Esophagus muscularis mucosa (tissue), 3 donors: Measurements from ENCODE around the gene PREX1.

Experiments
- POLR2A ChIP-seq: fragments of 450-650 bp; IDR thresholded peaks from one replicate; pipeline ENCODE4 v1.6.1; 2017; ENCODE audit warnings: antibody characterized with exemption, moderate library complexity, mild to moderate bottlenecking, low read depth
- POLR2AphosphoS5 ChIP-seq, 2 donors: sonication (generic); formaldehyde crosslinking; IDR thresholded peaks; one replicate each; pipeline ENCODE4 v1.6.1; 2017; ENCODE audit warnings: antibody characterized with exemption in 2 of 2
- TF ChIP-seq, protein P1 (sequence below), 3 experiments: fragments of 200-600 bp in 2 of 3; fragments of 450-650 bp in 1 of 3; sonication (generic) in 2 of 3; IDR thresholded peaks; one replicate each; pipeline ENCODE4 v1.5.1; 2017 to 2019; ENCODE audit warnings: antibody characterized with exemption in 3 of 3, mild to moderate bottlenecking in 2 of 3, moderate library complexity in 1 of 3

GRCh38 chr20:48800177-48800576, 27.6 kb downstream of the PREX1 start:
- TF ChIP-seq POLR2A (no peak), POLR2AphosphoS5 (IDR thresholded peaks at IDR 0.05) (no peak)
- TF ChIP-seq, protein P1, sequence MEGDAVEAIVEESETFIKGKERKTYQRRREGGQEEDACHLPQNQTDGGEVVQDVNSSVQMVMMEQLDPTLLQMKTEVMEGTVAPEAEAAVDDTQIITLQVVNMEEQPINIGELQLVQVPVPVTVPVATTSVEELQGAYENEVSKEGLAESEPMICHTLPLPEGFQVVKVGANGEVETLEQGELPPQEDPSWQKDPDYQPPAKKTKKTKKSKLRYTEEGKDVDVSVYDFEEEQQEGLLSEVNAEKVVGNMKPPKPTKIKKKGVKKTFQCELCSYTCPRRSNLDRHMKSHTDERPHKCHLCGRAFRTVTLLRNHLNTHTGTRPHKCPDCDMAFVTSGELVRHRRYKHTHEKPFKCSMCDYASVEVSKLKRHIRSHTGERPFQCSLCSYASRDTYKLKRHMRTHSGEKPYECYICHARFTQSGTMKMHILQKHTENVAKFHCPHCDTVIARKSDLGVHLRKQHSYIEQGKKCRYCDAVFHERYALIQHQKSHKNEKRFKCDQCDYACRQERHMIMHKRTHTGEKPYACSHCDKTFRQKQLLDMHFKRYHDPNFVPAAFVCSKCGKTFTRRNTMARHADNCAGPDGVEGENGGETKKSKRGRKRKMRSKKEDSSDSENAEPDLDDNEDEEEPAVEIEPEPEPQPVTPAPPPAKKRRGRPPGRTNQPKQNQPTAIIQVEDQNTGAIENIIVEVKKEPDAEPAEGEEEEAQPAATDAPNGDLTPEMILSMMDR (IDR thresholded peaks at IDR 0.05), result no peak
